Mononuclear cell (primary cell): Measurements from ENCODE around the gene CORO7. TPM values are rescaled to one million over a fixed set of nuclear protein-coding genes. Genes with fewer than 3 reads are reported as not detected.
A peak's percentile ranks its signal among the peaks of the same experiment; 100 is the strongest.
"Not testable (repeated sequence)": the region's sequence is repeated elsewhere in the genome, so short reads cannot be mapped to it uniquely, and the experiment has no call there.

Experiments used
- H3K27me3 ChIP-seq: 2 replicates; pipeline ENCODE4 v1.6.0; 2011; ENCODE audit warnings: low read length, control low read depth; ENCODE audit not compliant: insufficient read depth
- H3K4me1 ChIP-seq: 2 replicates; pipeline ENCODE4 v1.5.1; 2011; ENCODE audit warnings: mild to moderate bottlenecking, low read length, control low read depth; ENCODE audit not compliant: insufficient read depth
- H3K4me3 ChIP-seq: 2 replicates; pipeline ENCODE4 v1.5.1; 2011; ENCODE audit warnings: mild to moderate bottlenecking, low read length, moderate library complexity
- H3K9me3 ChIP-seq: 2 replicates; pipeline ENCODE4 v1.5.1; 2011; ENCODE audit warnings: low read depth, mild to moderate bottlenecking, control low read depth, low read length
- total RNA-seq: library from RNA; depleted of rRNA; stranded (reverse); fragments of >200 nt; gene quantifications from one replicate; pipeline ENCODE4 v1.2.3, GENCODE V29; 2012

The CORO7 gene
- total RNA-seq, 1 donor: 235 TPM

DNA sequence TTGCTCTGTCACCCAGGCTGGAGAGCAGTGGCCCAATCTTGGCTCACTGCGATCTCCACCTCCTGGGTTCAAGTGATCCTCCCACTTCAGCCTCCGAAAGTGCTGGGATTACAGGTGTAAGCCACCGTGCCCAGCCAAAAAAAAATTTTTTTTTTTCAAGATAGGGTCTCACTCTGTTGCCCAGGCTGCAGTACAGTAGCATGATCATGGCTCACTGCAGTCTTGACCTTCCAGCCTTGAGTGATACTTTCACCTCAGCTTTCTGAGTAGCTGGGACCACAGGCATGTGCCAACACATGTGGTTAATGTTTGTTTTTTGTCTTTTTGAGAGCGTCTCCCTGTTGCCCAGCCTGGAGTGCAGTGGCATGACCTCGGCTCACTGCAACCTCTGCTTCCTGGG, 63.6 kb downstream of the CORO7 start:
- Histone ChIP-seq H3K4me3 (no peak overlapping the region), H3K4me1 (peaks cover 30% of the 10 kb centered on the region), H3K27me3 (no peaks in the 10 kb centered on the region), H3K9me3 (no peaks in the 10 kb centered on the region)

- Histone ChIP-seq H3K4me1 (peaks cover 39% of the 10 kb centered on the region), H3K4me3 (no peak overlapping the region), H3K27me3 (no peaks in the 10 kb centered on the region), H3K9me3 (no peaks in the 10 kb centered on the region)
Observed at GRCh38 chr16:4351880-4352279, 64.5 kb downstream of the CORO7 start.

GRCh38 chr16:4350787-4351659, 65.4 kb downstream of the CORO7 start, which contains the start of gene PAM16:
Gene PAM16, minus strand, starts transcription at chr16:4351321. Its CDS starts 87 bp downstream, at chr16:4351234.
- Histone ChIP-seq H3K4me1 (peaks cover 48% of the 10 kb centered on the region), H3K4me3 (peak within 1 kb of the TSS; percentile 73), H3K27me3 (no peaks in the 10 kb centered on the region), H3K9me3 (no peaks in the 10 kb centered on the region)

- Histone ChIP-seq H3K4me3 (peak overlapping the region; percentile 73), H3K9me3 (no peaks in the 10 kb centered on the region), H3K4me1 (peaks cover 54% of the 10 kb centered on the region), H3K27me3 (no peaks in the 10 kb centered on the region)
Observed at GRCh38 chr16:4350365-4350786, 66.0 kb downstream of the CORO7 start.

- Histone ChIP-seq H3K27me3 (no peaks in the 10 kb centered on the region), H3K4me1 (peaks cover 61% of the 10 kb centered on the region), H3K9me3 (no peaks in the 10 kb centered on the region), H3K4me3 (no peak overlapping the region)
Observed at GRCh38 chr16:4349332-4349731, 67.1 kb downstream of the CORO7 start.

- Histone ChIP-seq H3K9me3 (no peaks in the 10 kb centered on the region), H3K4me1 (peaks cover 61% of the 10 kb centered on the region), H3K4me3 (no peak overlapping the region), H3K27me3 (no peaks in the 10 kb centered on the region)
Observed at GRCh38 chr16:4347765-4348509, 68.5 kb downstream of the CORO7 start.

DNA sequence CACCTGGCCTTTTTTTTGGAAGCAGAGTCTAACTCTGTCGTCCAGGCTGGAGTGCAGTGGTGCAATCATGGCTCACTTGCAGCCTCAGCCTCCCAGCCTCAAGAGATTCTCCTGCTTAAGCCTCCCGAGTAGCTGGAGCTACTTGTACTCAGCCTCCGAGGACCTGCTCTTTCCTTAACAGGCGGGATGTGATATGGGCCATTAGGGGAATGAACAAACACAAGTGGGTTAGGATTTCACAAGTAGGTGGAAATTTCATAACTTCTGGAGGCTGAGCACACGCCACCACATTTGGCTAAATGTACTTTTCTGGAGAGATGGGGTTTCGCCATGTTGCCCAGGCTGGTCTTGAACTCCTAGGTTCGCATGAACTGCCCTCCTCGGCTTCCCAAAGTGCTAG, 69.4 kb downstream of the CORO7 start:
- H3K9me3 ChIP-seq: no peaks in the 10 kb centered on the region
- peaks cover 61% of the 10 kb centered on the region for H3K4me1 ChIP-seq
- H3K4me3 ChIP-seq: no peak overlapping the region
- H3K27me3 ChIP-seq: no peaks in the 10 kb centered on the region

DNA sequence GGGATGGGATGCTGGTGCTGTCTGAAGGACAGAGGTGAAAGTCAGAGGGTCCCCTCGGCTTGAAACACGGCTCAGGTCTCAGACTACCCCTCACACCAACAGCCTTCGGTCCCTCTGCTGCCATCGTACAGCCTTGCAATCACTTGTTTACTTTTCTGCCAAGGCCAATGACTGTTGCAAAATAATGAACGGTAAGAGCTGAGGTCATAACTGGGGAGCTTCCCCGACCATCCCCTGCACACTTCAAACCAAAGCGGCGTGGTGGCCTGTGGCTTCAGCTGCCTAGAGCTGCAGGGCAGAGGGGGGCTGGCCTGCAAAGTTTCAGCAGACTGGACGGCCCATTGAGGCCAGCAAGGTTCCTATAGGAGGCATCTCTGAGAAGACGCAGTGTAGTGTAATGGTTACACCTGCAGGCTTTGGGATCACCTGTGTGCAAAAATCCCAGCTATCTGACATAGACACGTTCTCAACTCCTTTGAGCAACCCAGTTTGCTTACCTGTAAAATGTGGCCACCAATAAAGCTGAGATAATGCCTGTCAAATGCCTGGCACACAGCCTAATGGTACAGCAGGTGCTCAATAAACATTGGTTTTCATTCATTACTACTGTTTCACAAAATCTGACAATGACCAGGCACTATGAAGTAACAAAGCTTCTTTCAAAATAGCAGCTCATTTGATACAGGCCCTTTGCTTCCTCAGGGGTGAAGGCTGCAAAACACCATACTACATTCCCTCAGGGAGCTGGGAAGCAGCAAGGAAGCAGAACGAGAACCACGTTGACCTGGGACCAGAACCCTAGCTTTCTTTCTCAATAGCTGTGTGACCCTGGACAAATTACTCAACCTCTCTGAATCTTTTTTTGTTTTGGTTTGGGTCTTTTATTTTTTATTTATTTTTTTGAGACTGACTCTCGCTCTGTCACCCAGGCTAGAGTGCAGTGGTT, 70.3 kb downstream of the CORO7 start:
- Histone ChIP-seq H3K4me1 (peaks cover 57% of the 10 kb centered on the region), H3K4me3 (no peak overlapping the region), H3K27me3 (no peaks in the 10 kb centered on the region), H3K9me3 (no peaks in the 10 kb centered on the region)

DNA sequence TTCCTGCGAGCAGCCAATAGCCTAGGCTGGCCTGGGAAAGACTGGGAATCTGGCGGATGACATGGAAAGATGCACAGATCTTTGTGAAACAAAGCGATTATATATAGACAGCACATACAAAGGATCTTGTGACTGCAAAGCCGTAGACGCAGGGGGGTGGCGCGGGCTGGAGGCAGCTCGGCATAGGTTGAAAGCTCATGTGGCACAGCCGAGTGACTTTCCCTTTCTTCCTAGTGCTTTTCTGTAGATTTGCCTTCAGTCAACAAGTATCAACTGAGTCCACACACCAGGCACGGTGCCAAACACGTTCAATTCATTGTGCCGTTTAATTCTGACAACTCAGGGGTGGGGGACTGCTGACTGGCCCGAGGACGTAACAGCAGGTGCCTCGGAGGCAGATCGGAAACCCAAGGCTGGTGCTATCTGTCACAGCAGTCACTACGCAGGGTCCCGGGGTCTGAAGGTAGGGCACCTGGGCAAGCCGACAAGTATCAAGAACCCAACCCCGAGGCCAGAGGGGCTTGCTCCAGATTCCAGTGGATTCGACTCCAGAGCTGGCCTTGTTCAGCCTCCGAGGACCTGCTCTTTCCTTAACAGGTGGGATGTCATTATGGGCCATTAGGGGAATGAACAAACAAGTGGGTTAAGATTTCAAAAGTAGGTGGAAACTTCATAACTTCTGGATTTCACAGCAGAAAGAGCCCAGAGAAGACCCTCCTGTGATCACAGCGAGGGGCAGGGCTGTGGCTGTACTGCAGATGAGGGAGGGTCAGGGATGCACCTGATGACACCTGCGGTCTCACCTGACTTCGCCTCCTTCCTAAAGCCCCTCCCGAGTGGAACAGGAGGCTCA, 71.2 kb downstream of the CORO7 start:
- no peak overlapping the region for H3K4me3 ChIP-seq
- H3K9me3 ChIP-seq: no peaks in the 10 kb centered on the region
- peaks cover 51% of the 10 kb centered on the region for H3K4me1 ChIP-seq
- H3K27me3 ChIP-seq: no peaks in the 10 kb centered on the region

DNA sequence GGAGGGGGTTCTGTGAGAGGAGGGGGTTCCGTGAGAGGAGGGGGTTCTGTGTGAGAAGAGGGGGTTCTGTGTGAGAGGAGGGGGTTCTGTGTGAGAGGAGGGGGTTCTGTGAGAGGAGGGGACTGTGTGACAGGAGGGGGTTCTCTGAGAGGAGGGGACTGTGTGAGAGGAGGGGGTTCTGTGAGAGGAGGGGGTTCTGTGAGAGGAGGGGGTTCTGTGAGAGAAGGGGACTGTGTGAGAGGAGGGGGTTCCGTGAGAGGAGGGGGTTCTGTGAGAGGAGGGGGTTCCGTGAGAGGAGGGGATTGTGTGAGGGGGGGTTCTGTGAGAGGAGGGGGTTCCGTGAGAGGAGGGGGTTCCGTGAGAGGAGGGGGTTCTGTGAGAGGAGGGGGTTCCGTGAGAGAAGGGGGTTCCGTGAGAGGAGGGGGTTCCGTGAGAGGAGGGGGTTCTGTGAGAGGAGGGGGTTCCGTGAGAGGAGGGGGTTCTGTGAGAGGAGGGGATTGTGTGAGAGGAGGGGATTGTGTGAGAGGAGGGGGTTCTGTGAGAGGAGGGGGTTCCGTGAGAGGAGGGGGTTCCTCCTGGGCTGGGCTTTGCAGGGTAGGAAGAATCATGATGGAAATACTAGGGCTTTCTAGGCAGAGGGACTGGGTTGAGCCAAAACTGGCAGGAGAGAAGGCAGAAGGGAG, 72.0 kb downstream of the CORO7 start:
- H3K4me3 ChIP-seq, H3K9me3 ChIP-seq, H3K27me3 ChIP-seq: not testable (repeated sequence)
- peaks cover 43% of the 10 kb centered on the region for H3K4me1 ChIP-seq

DNA sequence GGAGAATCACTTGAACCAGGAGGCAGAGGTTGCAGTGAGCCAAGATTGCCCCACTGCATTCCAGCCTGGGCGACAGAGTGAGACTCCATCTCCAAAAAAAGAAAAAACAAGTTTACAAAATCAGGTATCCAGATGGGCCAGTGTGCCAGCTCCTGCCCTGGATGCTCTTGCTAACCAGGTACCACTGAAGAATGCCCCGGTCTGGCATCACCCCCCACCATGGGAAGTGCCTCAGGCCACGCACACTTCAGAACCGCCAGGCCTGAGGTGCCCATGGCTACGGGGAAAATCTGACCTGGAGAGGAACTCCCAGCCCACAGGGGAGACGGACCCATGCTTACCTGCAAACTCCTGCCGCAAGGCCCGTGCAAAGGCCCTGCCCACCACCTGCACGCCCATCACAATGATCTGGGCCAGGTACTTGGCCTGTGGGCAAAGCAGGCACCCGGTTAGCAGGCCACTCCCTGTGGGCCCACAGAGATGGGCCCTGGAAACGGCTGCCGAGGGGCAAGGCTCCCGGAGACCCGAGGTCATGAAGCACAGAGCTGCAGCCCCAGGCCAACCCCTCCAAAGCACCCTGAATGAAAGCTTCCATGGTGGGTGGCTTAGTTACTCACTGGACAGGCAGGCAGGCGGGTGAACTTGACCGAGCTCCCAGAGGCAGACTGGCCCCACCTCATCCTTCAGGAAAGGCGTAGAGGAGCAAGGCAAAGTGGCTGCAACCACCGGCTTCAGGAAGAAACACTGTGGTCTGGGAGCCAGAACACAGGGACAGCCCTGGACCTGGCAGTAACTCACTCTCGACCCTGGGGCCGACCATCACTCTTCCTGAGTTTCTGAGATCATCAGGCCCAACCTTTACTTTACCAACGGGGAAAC, 73.3 kb downstream of the CORO7 start:
- no peaks in the 10 kb centered on the region for H3K9me3 ChIP-seq
- no peak overlapping the region for H3K4me3 ChIP-seq
- peaks cover 34% of the 10 kb centered on the region for H3K4me1 ChIP-seq
- no peaks in the 10 kb centered on the region for H3K27me3 ChIP-seq

DNA sequence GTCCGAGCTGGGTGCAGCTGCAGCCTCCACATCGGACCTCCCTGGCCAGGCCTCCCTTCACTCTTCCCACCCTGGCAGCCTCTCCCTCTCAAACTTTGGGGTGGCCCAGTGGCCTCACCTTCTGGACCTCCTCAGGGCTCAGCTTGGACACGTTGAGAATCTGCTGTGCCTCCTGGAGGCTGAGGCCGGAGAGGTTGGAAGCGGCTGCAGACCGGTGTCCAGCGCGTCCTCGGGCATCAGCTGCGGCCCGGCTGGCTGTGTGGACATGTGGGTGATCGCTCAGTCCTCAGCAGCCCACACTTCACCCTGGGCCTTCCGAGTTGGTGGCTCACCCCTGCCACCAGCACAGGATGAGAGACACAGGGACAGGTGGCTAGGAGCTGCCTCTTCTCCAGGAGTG, 75.1 kb downstream of the CORO7 start:
- H3K9me3 ChIP-seq: no peaks in the 10 kb centered on the region
- H3K4me3 ChIP-seq: no peak overlapping the region
- no peaks in the 10 kb centered on the region for H3K27me3 ChIP-seq
- H3K4me1 ChIP-seq: peaks cover 16% of the 10 kb centered on the region

GRCh38 chr16:4340443-4340842, 76.0 kb downstream of the CORO7 start:
- Histone ChIP-seq H3K9me3 (no peaks in the 10 kb centered on the region), H3K4me3 (no peak overlapping the region), H3K4me1 (peaks cover 8% of the 10 kb centered on the region), H3K27me3 (no peaks in the 10 kb centered on the region)
